ENCODE results near the gene EHHADH. TPM values are rescaled to one million over a fixed set of nuclear protein-coding genes. Genes with fewer than 3 reads are reported as not detected.

The EHHADH gene
- total and polyA plus RNA-seq, 2 of the 13 experiments (the other 11 are each of a cell fraction or from before 2014, with no cell fraction given): 14.5 to 38.9 TPM

DNA sequence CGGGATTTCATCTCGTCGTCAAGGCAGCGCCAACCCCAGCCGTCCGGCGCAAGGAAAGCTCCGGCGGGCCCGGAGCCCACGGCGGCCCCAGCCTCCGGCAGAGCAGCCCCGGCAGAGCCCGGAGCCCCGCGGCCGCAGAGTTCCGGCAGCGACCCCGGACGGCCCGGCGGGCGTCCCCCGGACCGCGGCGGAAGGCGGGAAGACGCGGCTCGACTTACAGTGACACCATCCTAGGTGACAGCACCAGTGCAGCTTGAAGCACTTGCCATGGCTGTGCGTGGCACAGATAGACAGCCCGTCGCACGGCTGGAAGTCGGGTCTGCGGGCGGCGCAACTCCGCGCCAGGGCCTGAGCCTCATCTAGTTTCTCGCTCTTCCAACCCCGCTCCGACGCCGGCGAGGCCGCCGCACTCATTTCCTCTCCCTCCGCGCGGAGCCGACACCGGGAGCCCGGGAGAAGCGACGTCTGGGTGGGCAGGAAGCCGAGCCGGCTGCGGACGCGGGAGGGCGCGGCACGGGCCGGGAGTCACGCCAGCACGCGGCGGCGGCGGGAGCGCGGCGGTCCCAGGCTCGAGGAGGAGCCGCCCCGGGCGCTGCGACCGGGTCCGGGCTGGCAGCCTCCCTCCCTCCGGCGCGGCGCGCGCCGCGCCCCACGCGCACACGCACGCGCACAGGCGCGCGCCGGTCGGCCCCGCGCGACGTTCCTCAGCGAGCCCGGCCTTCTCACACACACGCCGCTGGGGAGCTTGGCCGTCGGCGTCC is 101.3 kb downstream of the EHHADH start, which contains the start of gene C3orf70 (continued):
- peak; percentile 24; the same call in 1 of the 2 replicates for TF ChIP-seq HOXD1 (CRISPR knock-in tag; IDR thresholded peaks at IDR 0.05)
- no peak for TF ChIP-seq ZNF3 (CRISPR knock-in tag; IDR thresholded peaks at IDR 0.05)
- TF ChIP-seq NFYC (CRISPR knock-in tag; IDR thresholded peaks at IDR 0.05): no peak
- 0 out of 2 replicates have a peak, but pooled peaks have one; percentile 28 for TF ChIP-seq REPIN1 (CRISPR knock-in tag; IDR thresholded peaks at IDR 0.05; ENCODE audit: borderline replicate concordance, low read depth)
- TF ChIP-seq CTCF (CRISPR knock-in tag; IDR thresholded peaks at IDR 0.05): no peak
- no peak for TF ChIP-seq MIER2 (CRISPR knock-in tag; IDR thresholded peaks at IDR 0.05)
- TF ChIP-seq GFI1 (CRISPR knock-in tag; IDR thresholded peaks at IDR 0.05; ENCODE audit: borderline replicate concordance): no peak
- peak; percentile 46; the same call in 1 of the 2 replicates for TF ChIP-seq ZNF556 (CRISPR knock-in tag; IDR thresholded peaks at IDR 0.05; ENCODE audit: borderline replicate concordance)
- TF ChIP-seq, protein P1, sequence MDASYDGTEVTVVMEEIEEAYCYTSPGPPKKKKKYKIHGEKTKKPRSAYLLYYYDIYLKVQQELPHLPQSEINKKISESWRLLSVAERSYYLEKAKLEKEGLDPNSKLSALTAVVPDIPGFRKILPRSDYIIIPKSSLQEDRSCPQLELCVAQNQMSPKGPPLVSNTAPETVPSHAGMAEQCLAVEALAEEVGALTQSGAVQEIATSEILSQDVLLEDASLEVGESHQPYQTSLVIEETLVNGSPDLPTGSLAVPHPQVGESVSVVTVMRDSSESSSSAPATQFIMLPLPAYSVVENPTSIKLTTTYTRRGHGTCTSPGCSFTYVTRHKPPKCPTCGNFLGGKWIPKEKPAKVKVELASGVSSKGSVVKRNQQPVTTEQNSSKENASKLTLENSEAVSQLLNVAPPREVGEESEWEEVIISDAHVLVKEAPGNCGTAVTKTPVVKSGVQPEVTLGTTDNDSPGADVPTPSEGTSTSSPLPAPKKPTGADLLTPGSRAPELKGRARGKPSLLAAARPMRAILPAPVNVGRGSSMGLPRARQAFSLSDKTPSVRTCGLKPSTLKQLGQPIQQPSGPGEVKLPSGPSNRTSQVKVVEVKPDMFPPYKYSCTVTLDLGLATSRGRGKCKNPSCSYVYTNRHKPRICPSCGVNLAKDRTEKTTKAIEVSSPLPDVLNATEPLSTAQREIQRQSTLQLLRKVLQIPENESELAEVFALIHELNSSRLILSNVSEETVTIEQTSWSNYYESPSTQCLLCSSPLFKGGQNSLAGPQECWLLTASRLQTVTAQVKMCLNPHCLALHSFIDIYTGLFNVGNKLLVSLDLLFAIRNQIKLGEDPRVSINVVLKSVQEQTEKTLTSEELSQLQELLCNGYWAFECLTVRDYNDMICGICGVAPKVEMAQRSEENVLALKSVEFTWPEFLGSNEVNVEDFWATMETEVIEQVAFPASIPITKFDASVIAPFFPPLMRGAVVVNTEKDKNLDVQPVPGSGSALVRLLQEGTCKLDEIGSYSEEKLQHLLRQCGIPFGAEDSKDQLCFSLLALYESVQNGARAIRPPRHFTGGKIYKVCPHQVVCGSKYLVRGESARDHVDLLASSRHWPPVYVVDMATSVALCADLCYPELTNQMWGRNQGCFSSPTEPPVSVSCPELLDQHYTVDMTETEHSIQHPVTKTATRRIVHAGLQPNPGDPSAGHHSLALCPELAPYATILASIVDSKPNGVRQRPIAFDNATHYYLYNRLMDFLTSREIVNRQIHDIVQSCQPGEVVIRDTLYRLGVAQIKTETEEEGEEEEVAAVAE (CRISPR knock-in tag; IDR thresholded peaks at IDR 0.05; ENCODE audit: borderline replicate concordance): no peak
- TF ChIP-seq MEIS1 (CRISPR knock-in tag; IDR thresholded peaks at IDR 0.05; ENCODE audit: borderline replicate concordance): no peak
- no peak for TF ChIP-seq TCF7 (IDR thresholded peaks at IDR 0.05; ENCODE audit: low read depth)
- TF ChIP-seq KAT8 (CRISPR knock-in tag; IDR thresholded peaks at IDR 0.05): no peak
- no peak for TF ChIP-seq SIX4 (CRISPR knock-in tag; IDR thresholded peaks at IDR 0.05)
- peak; percentile 93 for TF ChIP-seq UBTF (CRISPR knock-in tag; IDR thresholded peaks at IDR 0.05)
- TF ChIP-seq, protein P2, sequence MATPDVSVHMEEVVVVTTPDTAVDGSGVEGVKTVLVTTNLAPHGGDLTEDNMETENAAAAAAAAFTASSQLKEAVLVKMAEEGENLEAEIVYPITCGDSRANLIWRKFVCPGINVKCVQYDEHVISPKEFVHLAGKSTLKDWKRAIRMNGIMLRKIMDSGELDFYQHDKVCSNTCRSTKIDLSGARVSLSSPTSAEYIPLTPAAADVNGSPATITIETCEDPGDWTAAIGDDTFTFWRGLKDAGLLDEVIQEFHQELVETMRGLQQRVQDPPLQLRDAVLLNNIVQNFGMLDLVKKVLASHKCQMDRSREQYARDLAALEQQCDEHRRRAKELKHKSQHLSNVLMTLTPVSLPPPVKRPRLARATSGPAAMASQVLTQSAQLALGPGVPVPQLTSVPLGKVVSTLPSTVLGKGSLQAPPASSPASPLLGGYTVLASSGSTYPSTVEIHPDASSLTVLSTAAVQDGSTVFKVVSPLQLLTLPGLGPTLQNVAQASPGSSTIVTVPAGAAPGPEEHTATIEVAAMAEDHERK (CRISPR knock-in tag; IDR thresholded peaks at IDR 0.05; ENCODE audit: low read depth): no peak
- no peak for TF ChIP-seq DPF2 (CRISPR knock-in tag; IDR thresholded peaks at IDR 0.05; ENCODE audit: borderline replicate concordance, low read depth)
- TF ChIP-seq ZNF607 (CRISPR knock-in tag; IDR thresholded peaks at IDR 0.05; ENCODE audit: borderline replicate concordance): no peak; the same call in 1 of the 2 replicates
